GM10248 (cell line): ENCODE data around the gene KRTAP5-10.
"Not testable (repeated sequence)": the region's sequence is repeated elsewhere in the genome, so short reads cannot be mapped to it uniquely, and the experiment has no call there.

Experiments
- CTCF ChIA-PET: fragments of 300-600 bp; sonication (Branson Sonifier 250); formaldehyde crosslinking; extraction: SDS; loops from one replicate; lab custom pipeline; 2021; ENCODE audit warnings: antibody characterized with exemption; lab: Yijun Ruan, JAX
- POLR2A ChIA-PET: fragments of 350-650 bp; sonication (Branson Sonifier 250); formaldehyde crosslinking; extraction: SDS; loops from one replicate; lab custom pipeline; 2020; ENCODE audit warnings: antibody characterized with exemption; lab: Yijun Ruan, JAX
- DNase-seq: peaks from one replicate; pipeline ENCODE4 v3.0.0; 2012; ENCODE audit errors: extremely low spot score
- CTCF ChIP-seq: IDR thresholded peaks from 2 replicates; pipeline ENCODE4 v1.5.1; 2012; ENCODE audit warnings: mild to moderate bottlenecking, low read depth; ENCODE audit errors: extremely low read depth, missing control alignments, control extremely low read depth

KRTAP5-10 gene

GRCh38 chr11:71566081-71566620, 788 bp downstream of the KRTAP5-10 start:
- ChIA-PET POLR2A (no interaction called here), CTCF (interaction anchor here (1.8 kb wide), 1 partner anchor 14 kb away, joined by 7 read pairs; no protein-coding TSS in a partner anchor)
- no peak for TF ChIP-seq CTCF
- no peak for DNase-seq

- CTCF ChIA-PET: interaction anchor here (1.8 kb wide), 1 partner anchor 13 kb away, joined by 7 read pairs; no protein-coding TSS in a partner anchor
- POLR2A ChIA-PET, DNase-seq: not testable (repeated sequence)
Measured at GRCh38 chr11:71566626-71567599, 1.6 kb downstream of the KRTAP5-10 start.

GRCh38 chr11:71567633-71568032, 2.3 kb downstream of the KRTAP5-10 start:
- DNase-seq, POLR2A ChIA-PET, CTCF ChIA-PET: not testable (repeated sequence)

DNA sequence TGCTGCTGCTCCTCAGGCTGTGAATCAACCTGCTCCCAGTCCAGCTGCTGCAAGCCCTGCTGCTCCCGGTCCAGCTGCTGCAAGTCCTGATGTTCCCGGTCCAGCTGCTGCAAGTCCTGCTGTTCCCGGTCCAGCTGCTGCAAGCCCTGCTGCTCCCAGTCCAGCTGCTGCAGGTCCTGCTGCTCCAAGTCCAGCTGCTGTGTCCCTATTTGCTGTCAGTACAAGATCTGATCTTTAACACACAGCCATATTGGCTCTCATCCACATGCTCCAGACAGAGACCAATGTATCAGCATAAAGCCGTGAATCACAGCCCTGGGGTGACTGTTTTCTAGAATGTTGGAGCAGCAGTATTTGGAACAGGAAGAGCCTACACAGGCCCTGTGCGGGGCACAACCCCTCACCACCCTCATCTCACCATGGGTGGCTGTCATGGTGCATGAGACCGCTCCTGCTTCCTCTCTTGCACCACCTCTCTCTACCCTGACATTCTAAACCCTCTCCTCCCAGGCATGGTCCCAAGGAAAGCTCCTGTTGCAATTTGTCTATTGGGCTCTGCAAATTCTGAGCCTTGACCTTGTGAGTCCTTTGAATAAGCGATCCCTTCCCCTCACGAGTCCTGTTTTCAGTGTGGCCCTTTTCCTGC, 3.5 kb downstream of the KRTAP5-10 start:
- DNase-seq: no peak
- ChIA-PET CTCF (no interaction called here), POLR2A (no interaction called here)
- TF ChIP-seq CTCF: no peak

- CTCF ChIA-PET, POLR2A ChIA-PET, DNase-seq: not testable (repeated sequence)
Measured at GRCh38 chr11:71571101-71571850, 5.9 kb downstream of the KRTAP5-10 start.

GRCh38 chr11:71572811-71573210, 7.4 kb downstream of the KRTAP5-10 start:
- no peak for DNase-seq
- ChIA-PET POLR2A (no interaction called here), CTCF (interaction anchor here (1.3 to 1.6 kb wide), 2 partner anchors 9 to 65 kb away, joined by 5 to 6 read pairs; no protein-coding TSS in a partner anchor)
- TF ChIP-seq CTCF: no peak

- no peak for DNase-seq
- ChIA-PET POLR2A (no interaction called here), CTCF (interaction anchor here (0.8 kb wide), 1 partner anchor 11 kb away, joined by 3 read pairs; no protein-coding TSS in a partner anchor)
- TF ChIP-seq CTCF: no peak
Measured at GRCh38 chr11:71574418-71574817, 9.1 kb downstream of the KRTAP5-10 start.
